T1000 (cell line): ENCODE measurements around the gene DUOX1.
"Not testable (repeated sequence)": the region's sequence is repeated elsewhere in the genome, so short reads cannot be mapped to it uniquely, and the experiment has no call there.

Source experiments
- DNase-seq: peaks from one replicate; lab custom pipeline; 2025; ENCODE audit warnings: mixed read lengths; lab: John Stamatoyannopoulos, UW

The DUOX1 gene

DNA sequence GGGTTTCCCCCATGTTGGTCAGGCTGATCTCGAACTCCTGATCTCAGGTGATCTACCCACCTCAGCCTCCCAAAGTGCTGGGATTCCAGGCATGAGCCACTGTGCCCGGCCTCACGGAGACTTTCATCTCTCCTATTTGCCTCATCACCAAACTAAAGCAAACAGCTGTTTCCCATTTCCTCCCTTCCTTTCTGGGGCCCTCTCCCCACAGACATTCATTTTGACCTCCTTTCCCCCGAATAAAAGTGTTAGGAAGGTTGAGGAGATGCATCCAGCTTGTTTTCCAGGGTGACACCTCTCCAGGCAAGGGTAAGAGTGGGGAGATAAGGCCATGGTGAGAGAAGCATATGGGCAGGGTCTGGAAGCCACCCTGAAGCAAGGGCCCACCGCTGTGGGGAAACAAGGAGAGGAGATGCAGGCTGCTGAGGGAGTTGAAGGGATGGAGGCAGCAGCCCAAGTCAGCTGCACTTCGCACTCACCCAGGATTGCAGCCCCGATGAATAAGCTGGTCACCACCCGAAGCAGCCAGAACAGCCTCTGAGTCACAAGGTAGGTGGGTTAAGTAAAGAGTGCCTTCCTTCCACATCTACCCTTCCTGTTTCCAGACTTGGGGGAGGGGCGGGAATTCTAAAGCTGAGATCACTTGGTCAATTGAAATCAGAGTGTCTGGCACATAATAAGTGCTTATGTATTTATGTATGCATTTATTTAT lies 7.9 kb upstream of the DUOX1 start:
- DNase-seq = no peak

- DNase-seq = no peak
Measured at GRCh38 chr15:45122719-45123118, 7.1 kb upstream of the DUOX1 start.

- DNase-seq = no peak
Measured at GRCh38 chr15:45123397-45123796, 6.4 kb upstream of the DUOX1 start.

- no peak for DNase-seq
Measured at GRCh38 chr15:45126535-45127158, 3.1 kb upstream of the DUOX1 start.

DNA sequence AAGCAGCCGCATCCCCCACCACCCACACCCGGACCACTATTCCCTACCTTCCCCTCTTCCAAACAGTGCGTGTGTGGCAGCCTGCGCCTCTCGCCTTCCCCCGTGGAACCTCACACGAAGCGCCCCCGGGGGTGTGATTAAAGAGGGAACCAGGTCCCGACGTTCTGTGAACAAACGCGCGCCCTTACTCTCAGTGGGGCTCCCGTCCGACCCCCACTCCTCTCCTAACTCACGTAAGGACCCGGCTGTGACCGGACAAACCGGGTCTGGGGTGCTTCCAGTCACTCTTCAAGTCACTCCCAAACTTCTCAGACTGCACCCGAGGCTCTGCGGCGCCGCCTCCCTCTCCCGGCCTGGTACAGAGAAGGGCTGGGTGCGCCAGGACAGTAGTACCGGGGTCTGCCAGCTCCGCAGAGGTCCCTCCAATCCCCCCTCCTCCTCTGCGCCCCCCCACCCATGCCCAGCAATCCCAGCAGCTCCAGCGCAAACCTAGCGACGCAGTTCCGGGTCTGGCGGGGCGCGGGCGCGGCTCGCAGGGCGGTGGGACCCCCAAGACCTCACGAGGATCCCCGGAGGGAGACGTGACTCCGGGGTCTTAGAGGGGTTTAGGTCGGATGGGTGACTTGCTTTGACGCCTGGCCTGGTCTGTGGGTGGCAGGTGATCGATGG lies 689 bp upstream of the DUOX1 start:
- no peak for DNase-seq

DNA sequence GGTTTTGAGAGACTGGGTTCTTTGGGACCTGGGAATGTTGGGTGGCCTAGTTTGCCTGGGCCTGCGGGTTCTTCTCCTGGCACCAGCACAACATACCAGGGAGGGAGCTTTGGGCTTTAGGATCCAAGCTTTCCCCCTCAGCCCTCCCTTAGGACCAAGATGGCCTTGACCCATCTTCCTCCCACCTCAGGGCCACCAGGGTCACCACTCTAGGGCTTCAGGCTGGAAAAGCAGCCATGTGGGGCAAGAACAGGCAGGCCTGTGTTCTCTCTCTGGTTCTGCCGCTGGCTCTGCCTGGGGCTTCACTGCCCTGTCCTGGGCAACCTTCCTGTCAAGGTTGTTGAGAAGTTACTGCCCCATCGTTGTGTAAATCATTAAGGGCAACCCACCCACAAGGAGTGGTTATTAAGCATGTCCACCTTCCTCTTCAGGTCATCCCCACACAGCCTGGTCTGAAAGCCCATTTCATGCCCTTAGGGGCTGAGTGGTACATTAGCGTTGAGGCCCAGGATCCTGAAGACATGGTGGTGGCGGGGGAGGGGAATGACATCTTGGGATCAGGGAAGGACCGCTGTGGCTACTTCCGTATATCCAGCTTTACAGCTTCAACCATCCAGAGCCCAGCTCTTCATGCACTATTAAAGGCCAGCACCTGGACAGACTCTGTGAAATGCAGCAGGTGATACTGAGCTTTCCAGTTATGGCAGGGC lies 652 bp downstream of the DUOX1 start:
- DNase-seq = no peak

- DNase-seq = no peak
Measured at GRCh38 chr15:45131510-45131909, 1.7 kb downstream of the DUOX1 start.

DNA sequence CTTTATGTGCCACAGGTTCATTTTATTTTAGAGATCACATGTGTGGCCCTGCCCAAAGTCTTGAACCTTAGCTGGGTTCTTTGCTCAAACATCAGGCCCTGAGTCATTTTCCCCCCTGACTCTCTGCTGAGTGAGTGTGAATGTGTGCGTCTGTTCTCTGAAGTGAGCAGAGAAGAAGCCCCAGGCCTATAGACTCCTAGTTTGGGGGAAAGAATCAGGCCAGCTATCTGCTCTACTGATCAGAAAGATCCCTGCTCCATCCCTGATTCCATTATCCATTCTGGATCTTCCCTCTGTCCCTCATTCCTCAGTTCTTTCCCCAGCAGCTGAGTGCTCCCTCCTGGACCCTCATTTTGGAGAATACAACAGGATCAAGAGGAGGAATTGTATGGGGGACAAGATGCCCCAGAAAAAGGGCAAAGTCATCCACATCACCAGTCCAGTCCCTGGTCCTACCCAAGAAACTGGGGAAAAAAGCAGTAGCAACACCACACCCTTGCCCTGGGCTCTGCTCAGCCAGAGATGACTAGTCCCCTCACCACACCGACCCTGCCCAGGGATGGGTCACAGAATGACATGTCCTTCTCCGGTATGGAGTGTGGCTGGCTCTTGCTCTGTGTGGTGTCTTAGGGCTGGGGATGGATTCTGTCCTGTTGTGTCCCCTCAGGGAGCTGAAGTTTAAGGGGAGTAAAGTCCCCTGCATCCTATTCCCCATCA lies 3.2 kb downstream of the DUOX1 start:
- DNase-seq = no peak

DNA sequence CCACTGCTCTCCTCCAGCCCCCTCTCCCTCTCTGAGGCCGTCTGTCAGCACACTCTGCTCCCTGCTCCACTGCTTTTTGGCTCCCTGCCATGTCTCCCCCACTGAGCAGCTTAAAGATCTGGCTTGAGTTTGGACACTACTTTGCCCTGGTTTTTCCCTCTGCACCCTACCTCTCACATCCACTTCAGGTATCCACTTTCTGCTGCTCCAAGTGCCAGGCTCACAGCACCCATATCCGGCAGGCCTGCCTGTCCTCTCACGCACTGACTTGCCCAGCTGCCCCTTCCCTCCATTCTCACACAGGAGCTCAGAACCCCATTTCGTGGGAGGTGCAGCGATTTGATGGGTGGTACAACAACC lies 3.7 kb downstream of the DUOX1 start:
- no peak for DNase-seq

GRCh38 chr15:45134046-45134445 lies 4.3 kb downstream of the DUOX1 start:
- no peak for DNase-seq

GRCh38 chr15:45134682-45135604 lies 5.1 kb downstream of the DUOX1 start:
- DNase-seq = no peak

GRCh38 chr15:45135705-45136377 lies 6.0 kb downstream of the DUOX1 start:
- not testable (repeated sequence) for DNase-seq

DNA sequence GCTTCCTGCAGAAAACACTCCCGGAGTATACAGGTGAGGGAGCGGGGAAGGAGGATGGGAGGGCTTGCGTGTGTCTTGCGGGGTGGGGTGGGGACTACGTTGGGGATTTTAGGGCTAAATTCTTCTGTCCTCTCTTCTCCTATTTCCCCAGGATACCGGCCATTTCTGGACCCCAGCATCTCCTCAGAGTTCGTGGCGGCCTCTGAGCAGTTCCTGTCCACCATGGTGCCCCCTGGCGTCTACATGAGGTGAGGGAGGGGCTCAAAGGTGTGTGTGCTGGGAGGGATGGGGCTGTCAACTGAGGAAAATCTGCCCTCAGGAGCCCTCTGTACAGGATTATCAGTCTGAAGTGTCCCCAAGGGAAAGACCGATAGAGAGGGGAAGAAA lies 6.6 kb downstream of the DUOX1 start:
- no peak for DNase-seq

- DNase-seq = no peak
Measured at GRCh38 chr15:45137703-45138102, 7.9 kb downstream of the DUOX1 start.

- no peak for DNase-seq
Measured at GRCh38 chr15:45138814-45139765, 9.3 kb downstream of the DUOX1 start.

GRCh38 chr15:45139770-45140169 lies 10.0 kb downstream of the DUOX1 start:
- DNase-seq = no peak

GRCh38 chr15:45140557-45141250 lies 10.9 kb downstream of the DUOX1 start:
- no peak for DNase-seq

DNA sequence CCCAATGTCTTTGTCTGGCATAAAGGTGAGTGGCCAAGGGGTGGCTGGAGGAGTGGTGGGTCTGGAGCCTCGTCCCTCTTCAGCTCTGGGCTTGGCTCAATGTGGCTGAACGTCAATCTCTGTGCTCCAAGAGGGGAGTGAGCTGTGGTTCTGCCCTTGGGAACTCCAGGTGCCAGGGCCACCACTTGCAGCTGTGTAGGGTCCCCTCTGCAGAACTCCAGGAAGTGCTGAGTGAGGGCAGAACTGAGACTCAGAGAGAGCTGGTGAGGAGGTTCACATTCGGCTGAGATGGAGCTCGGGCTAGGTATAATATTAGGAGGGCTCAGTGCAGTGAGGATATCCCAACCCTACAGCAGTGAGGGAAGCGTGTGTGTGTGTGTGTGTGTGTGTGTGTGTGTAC lies 11.6 kb downstream of the DUOX1 start:
- DNase-seq = no peak

DNA sequence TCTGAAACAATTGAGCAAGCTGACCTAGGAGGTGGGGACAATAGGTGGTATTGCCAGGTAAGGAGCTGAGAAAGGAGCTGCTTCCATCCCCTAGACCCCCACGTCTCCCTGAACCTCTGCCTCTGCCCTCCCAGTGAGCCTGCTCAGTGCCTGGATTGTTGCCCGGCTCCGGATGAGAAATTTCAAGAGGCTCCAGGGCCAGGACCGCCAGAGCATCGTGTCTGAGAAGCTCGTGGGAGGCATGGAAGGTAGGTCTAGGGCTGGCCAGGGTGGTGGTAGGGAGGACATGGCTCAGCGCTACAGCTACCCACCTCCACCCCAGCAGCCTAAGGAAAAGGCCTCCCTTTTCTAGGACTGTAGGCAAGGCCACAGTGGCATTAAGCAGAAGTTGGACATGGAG lies 13.3 kb downstream of the DUOX1 start:
- DNase-seq = no peak
